ENCODE results near the gene ETV3L. TPM values are rescaled to one million over a fixed set of nuclear protein-coding genes. Genes with fewer than 3 reads are reported as not detected.

Gene ETV3L
- total RNA-seq, 3 donors from 2014 or later (not counting 1 experiment from before 2014, with no cell fraction given), result not detected

DNA sequence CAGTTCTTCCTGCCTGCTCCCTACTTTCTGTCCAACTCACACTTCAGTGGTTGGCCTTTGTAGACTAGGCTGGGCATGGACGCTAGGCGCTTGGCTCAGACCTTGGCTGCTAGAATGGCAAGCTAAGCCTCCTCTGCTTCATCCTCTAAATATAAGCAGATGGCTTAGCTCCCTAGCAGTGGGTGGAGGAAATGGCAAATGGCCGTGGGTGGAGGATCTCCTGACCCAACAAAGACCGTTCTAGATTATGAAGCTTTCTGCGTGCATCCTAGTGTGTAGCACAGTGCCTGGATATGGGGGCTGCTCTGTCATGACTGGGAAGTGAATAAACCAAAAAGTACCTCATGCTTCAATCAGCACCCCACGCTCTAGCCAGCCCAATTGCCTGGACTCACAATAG is 10.4 kb upstream of the ETV3L start:
- Histone ChIP-seq H3K27me3 (ENCODE audit: control insufficient read depth, insufficient read depth, low read length) (peaks cover 14% of the 10 kb centered on the region), H3K36me3 (ENCODE audit: control insufficient read depth, insufficient read depth, low read length) (no peaks in the 10 kb centered on the region), H3K9me3 (ENCODE audit: control insufficient read depth, insufficient read depth, low read length) (no peaks in the 10 kb centered on the region), H3K27ac (ENCODE audit: low read length) (no peak overlapping the region), H3K4me3 (ENCODE audit: low read length) (no peak overlapping the region), H3K4me1 (ENCODE audit: control insufficient read depth, insufficient read depth, low read length) (peaks cover 14% of the 10 kb centered on the region)
- no peak for ATAC-seq
- WGBS (ENCODE audit: insufficient coverage), result 86% methylated on average over 6 of the region's 6 CpGs
- Mint-ChIP-seq H3K27ac (no peak overlapping the region), H3K36me3 (no peaks in the 10 kb centered on the region), H3K4me1 (no peaks in the 10 kb centered on the region), H3K4me3 (no peak overlapping the region), H3K9me3 (no peaks in the 10 kb centered on the region), H3K27me3 (ENCODE audit: low read depth in 2 of 2) (peaks cover 28 to 39% of the 10 kb centered on the region in 2 donors)
- TF ChIP-seq, protein P1, sequence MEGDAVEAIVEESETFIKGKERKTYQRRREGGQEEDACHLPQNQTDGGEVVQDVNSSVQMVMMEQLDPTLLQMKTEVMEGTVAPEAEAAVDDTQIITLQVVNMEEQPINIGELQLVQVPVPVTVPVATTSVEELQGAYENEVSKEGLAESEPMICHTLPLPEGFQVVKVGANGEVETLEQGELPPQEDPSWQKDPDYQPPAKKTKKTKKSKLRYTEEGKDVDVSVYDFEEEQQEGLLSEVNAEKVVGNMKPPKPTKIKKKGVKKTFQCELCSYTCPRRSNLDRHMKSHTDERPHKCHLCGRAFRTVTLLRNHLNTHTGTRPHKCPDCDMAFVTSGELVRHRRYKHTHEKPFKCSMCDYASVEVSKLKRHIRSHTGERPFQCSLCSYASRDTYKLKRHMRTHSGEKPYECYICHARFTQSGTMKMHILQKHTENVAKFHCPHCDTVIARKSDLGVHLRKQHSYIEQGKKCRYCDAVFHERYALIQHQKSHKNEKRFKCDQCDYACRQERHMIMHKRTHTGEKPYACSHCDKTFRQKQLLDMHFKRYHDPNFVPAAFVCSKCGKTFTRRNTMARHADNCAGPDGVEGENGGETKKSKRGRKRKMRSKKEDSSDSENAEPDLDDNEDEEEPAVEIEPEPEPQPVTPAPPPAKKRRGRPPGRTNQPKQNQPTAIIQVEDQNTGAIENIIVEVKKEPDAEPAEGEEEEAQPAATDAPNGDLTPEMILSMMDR (IDR thresholded peaks at IDR 0.05), result no peak
- intact Hi-C loops (cut with micrococcal nuclease), result no loop called here
- DNase-seq, result no peak

DNA sequence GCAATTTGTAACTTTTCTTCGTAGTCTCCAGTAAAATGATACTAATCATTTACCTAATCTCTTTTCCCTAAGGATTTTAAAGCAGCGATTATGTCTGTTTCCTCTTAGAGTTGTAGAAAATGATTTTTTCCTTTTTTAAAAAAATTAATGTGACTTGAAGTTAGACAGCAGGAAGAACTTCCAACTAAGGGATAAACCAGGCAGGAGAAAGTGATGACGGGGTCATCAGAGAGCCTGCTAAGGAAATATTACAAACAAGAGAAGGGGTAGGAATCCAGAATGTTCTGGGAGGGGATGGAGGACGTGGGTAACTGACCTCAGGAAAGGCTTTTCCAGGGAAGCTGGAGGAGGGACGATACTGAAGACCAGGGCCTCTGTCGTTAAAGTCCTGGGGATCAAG is 8.8 kb upstream of the ETV3L start:
- Histone ChIP-seq H3K27ac (ENCODE audit: low read length) (no peak overlapping the region), H3K36me3 (ENCODE audit: control insufficient read depth, insufficient read depth, low read length) (no peaks in the 10 kb centered on the region), H3K4me3 (ENCODE audit: low read length) (no peak overlapping the region), H3K4me1 (ENCODE audit: control insufficient read depth, insufficient read depth, low read length) (peaks cover 14% of the 10 kb centered on the region), H3K27me3 (ENCODE audit: control insufficient read depth, insufficient read depth, low read length) (peaks cover 14% of the 10 kb centered on the region), H3K9me3 (ENCODE audit: control insufficient read depth, insufficient read depth, low read length) (no peaks in the 10 kb centered on the region)
- Mint-ChIP-seq H3K27me3 (ENCODE audit: low read depth in 2 of 2) (peaks cover 30 to 39% of the 10 kb centered on the region in 2 donors), H3K27ac (no peak overlapping the region), H3K4me1 (no peaks in the 10 kb centered on the region), H3K36me3 (no peaks in the 10 kb centered on the region), H3K4me3 (no peak overlapping the region), H3K9me3 (no peaks in the 10 kb centered on the region)
- ATAC-seq, result no peak
- 81% methylated on average over 6 of the region's 6 CpGs for WGBS (ENCODE audit: insufficient coverage)
- TF ChIP-seq, protein P1 (IDR thresholded peaks at IDR 0.05), result no peak
- intact Hi-C loops (cut with micrococcal nuclease), result no loop called here
- no peak for DNase-seq

DNA sequence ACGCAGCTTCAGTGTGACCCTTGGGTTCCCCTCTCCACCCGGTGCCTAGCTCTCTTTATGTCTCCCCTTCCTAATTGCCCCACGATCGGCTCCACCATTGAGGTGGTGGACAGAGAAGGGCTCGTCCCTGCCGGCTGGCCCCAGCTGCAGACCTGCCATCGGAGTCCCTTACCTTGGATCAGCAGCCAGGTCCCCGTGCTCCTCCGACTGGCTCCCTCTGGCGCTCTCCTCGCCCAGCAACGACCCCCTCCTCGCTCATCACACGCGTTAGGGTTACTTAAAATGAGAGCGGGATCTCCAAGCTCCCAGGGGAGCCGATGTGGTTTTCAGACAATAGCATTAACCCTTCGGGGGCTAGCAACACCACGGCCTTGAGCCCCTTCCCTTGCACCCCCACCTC is 8.1 kb upstream of the ETV3L start:
- Mint-ChIP-seq H3K9me3 (no peaks in the 10 kb centered on the region), H3K4me1 (no peaks in the 10 kb centered on the region)
- TF ChIP-seq, protein P1 (IDR thresholded peaks at IDR 0.05), result no peak

DNA sequence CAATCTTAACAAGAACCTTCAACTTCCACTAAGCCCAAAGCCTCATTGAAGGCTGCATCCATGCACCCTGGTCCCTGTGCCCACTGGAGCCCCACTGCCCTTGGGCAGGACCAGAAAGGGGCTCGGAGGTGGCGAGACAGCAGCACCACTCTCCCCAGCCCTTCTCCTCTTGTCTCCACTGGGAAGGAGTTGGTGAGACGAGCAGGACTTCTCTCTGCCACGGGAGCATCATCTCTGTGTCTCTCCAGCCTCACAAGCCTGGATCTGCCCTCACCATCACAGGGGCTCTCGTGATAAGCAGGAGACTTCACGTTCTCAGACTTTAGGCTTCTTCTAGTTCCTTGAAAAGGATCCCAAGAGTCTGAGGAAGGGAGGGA is 7.2 kb upstream of the ETV3L start:
- ATAC-seq, result no peak
- TF ChIP-seq, protein P1 (IDR thresholded peaks at IDR 0.05), result no peak
- no peak overlapping the region for H3K27ac Mint-ChIP-seq

More for the DNA sequence above, 8.1 kb upstream of the ETV3L start:
- Mint-ChIP-seq H3K27me3 (ENCODE audit: low read depth in 2 of 2) (peaks cover 30 to 35% of the 10 kb centered on the region in 2 donors), H3K27ac (no peak overlapping the region), H3K4me3 (no peak overlapping the region), H3K36me3 (no peaks in the 10 kb centered on the region)
- no peak overlapping the region for H3K27ac ChIP-seq (ENCODE audit: low read length)
- WGBS (ENCODE audit: insufficient coverage), result 66% methylated on average over 18 of the region's 19 CpGs
- H3K9me3 ChIP-seq (ENCODE audit: control insufficient read depth, insufficient read depth, low read length), result no peaks in the 10 kb centered on the region
- no peaks in the 10 kb centered on the region for H3K36me3 ChIP-seq (ENCODE audit: control insufficient read depth, insufficient read depth, low read length)
- ATAC-seq (no peak), DNase-seq (no peak)
- peaks cover 14% of the 10 kb centered on the region for H3K4me1 ChIP-seq (ENCODE audit: control insufficient read depth, insufficient read depth, low read length)
- peaks cover 14% of the 10 kb centered on the region for H3K27me3 ChIP-seq (ENCODE audit: control insufficient read depth, insufficient read depth, low read length)
- no peak overlapping the region for H3K4me3 ChIP-seq (ENCODE audit: low read length)
- intact Hi-C loops (cut with micrococcal nuclease), result no loop called here

More for the DNA sequence above, 7.2 kb upstream of the ETV3L start:
- peaks cover 14% of the 10 kb centered on the region for H3K4me1 ChIP-seq (ENCODE audit: control insufficient read depth, insufficient read depth, low read length)
- Mint-ChIP-seq H3K4me3 (no peak overlapping the region), H3K27me3 (ENCODE audit: low read depth in 2 of 2) (peaks cover 26 to 27% of the 10 kb centered on the region in 2 donors), H3K36me3 (no peaks in the 10 kb centered on the region), H3K4me1 (no peaks in the 10 kb centered on the region), H3K9me3 (no peaks in the 10 kb centered on the region)
- H3K27me3 ChIP-seq (ENCODE audit: control insufficient read depth, insufficient read depth, low read length), result peaks cover 14% of the 10 kb centered on the region
- H3K36me3 ChIP-seq (ENCODE audit: control insufficient read depth, insufficient read depth, low read length), result no peaks in the 10 kb centered on the region
- WGBS (ENCODE audit: insufficient coverage), result 83% methylated on average over 4 of the region's 6 CpGs
- no peaks in the 10 kb centered on the region for H3K9me3 ChIP-seq (ENCODE audit: control insufficient read depth, insufficient read depth, low read length)
- DNase-seq, result no peak
- intact Hi-C loops (cut with micrococcal nuclease), result no loop called here
- H3K27ac ChIP-seq (ENCODE audit: low read length), result no peak overlapping the region
- H3K4me3 ChIP-seq (ENCODE audit: low read length), result no peak overlapping the region
